Right cardiac atrium (tissue), 5 donors: ENCODE data around the gene ADIG. TPM values are rescaled to one million over a fixed set of nuclear protein-coding genes. Genes with fewer than 3 reads are reported as not detected.

Experiments
- polyA plus RNA-seq: library from polyadenylated mRNA; stranded (reverse); fragments of 200-250 nt; gene quantifications from one replicate; pipeline ENCODE4 v1.2.3, GENCODE V29; 2013
- total RNA-seq, 4 donors: library from RNA; stranded (reverse); fragmentation: NEBNext Ultra II Directional; extraction: Animal tissue kit (Norgen Biotek cat#: 25700); gene quantifications; one replicate each; pipeline ENCODE4 v1.2.1, GENCODE V29; 2021
- donor health status: healthy with polysubstance abuse.
- donor health status: DM: no; HTN: yes; CAD: no.
- donor health status: DM: no; HTN: no; CAD: no.
- donor health status: DM: no; HTN: yes; CAD: no; lungs with severe emphysema.
- donor health status: DM: yes; HTN: yes; CAD: no.

ADIG gene
- total and polyA plus RNA-seq, 5 donors, result not detected

Other genes starting within 250 kb of the ADIG start
- gene LBP, start 234.7 kb upstream of the ADIG start, total RNA-seq, result 1 to 10 TPM in 3 of 4 donors, under 1 TPM in 1; 0.42 to 6.3 (median 2.1) TPM
- 0.84 TPM for gene LBP, start 234.7 kb upstream of the ADIG start, polyA plus RNA-seq
- 10 to 100 TPM in 2 of 4 donors, 1 to 10 TPM in 2; 8.1 to 36.8 (median 9.4) TPM for gene SNHG17, start 145.9 kb upstream of the ADIG start, total RNA-seq
- gene SNHG17, start 145.9 kb upstream of the ADIG start, polyA plus RNA-seq, result 8.6 TPM
- gene RALGAPB, start 108.4 kb upstream of the ADIG start, total RNA-seq, result 10 to 100 TPM; 21.2 to 26.9 (median 23.5) TPM
- 8.3 TPM for gene RALGAPB, start 108.4 kb upstream of the ADIG start, polyA plus RNA-seq
- gene ARHGAP40, start 20.6 kb downstream of the ADIG start, total RNA-seq, result not detected
- gene ARHGAP40, start 20.6 kb downstream of the ADIG start, polyA plus RNA-seq, result not detected
- gene SLC32A1, start 143.3 kb downstream of the ADIG start, total RNA-seq, result not detected
- not detected for gene SLC32A1, start 143.3 kb downstream of the ADIG start, polyA plus RNA-seq
- gene ACTR5, start 167.3 kb downstream of the ADIG start, total RNA-seq, result 1 to 10 TPM; 3.1 to 3.6 (median 3.4) TPM
- 3.3 TPM for gene ACTR5, start 167.3 kb downstream of the ADIG start, polyA plus RNA-seq
- gene PPP1R16B, start 224.5 kb downstream of the ADIG start, total RNA-seq, result 1 to 10 TPM; 5.1 to 9.1 (median 7.0) TPM
- 4.9 TPM for gene PPP1R16B, start 224.5 kb downstream of the ADIG start, polyA plus RNA-seq